HG03520 (cell line): ENCODE results near the gene SOBP.

Source experiments
- ATAC-seq: cut with Tn5 transposase; IDR thresholded peaks from one replicate; pipeline ENCODE4 v1.9.1; 2021; ENCODE audit warnings: mild to moderate bottlenecking, moderate library complexity; ENCODE audit not compliant: unreplicated experiment

Gene SOBP

GRCh38 chr6:107674995-107675738 is 185.2 kb downstream of the SOBP start:
- ATAC-seq: peak; percentile 71

GRCh38 chr6:107676042-107676441 is 186.1 kb downstream of the SOBP start:
- ATAC-seq: no peak

- ATAC-seq: no peak
Observed at GRCh38 chr6:107677399-107677798, 187.5 kb downstream of the SOBP start.

GRCh38 chr6:107679457-107679856 is 189.5 kb downstream of the SOBP start:
- ATAC-seq: no peak

- no peak for ATAC-seq
Observed at GRCh38 chr6:107682721-107683120, 192.8 kb downstream of the SOBP start.

GRCh38 chr6:107683183-107683582 is 193.3 kb downstream of the SOBP start:
- ATAC-seq: no peak

- no peak for ATAC-seq
Observed at GRCh38 chr6:107684996-107685395, 195.1 kb downstream of the SOBP start.

GRCh38 chr6:107689190-107689589 is 199.3 kb downstream of the SOBP start:
- ATAC-seq: no peak

- no peak for ATAC-seq
Observed at GRCh38 chr6:107689951-107690642, 200.2 kb downstream of the SOBP start.

GRCh38 chr6:107690643-107691061 is 200.7 kb downstream of the SOBP start:
- ATAC-seq: no peak

- ATAC-seq: no peak
Observed at GRCh38 chr6:107691062-107691751, 201.3 kb downstream of the SOBP start.

- ATAC-seq: no peak
Observed at GRCh38 chr6:107692351-107692750, 202.4 kb downstream of the SOBP start.

- ATAC-seq: no peak
Observed at GRCh38 chr6:107695061-107695720, 205.3 kb downstream of the SOBP start.

GRCh38 chr6:107697682-107698081 is 207.8 kb downstream of the SOBP start:
- no peak for ATAC-seq

GRCh38 chr6:107698146-107698545 is 208.2 kb downstream of the SOBP start:
- no peak for ATAC-seq

- ATAC-seq: no peak
Observed at GRCh38 chr6:107699254-107699653, 209.3 kb downstream of the SOBP start.

GRCh38 chr6:107699697-107700325 is 209.9 kb downstream of the SOBP start:
- no peak for ATAC-seq

- ATAC-seq: no peak
Observed at GRCh38 chr6:107703606-107704005, 213.7 kb downstream of the SOBP start.

- no peak for ATAC-seq
Observed at GRCh38 chr6:107704347-107705013, 214.6 kb downstream of the SOBP start.

GRCh38 chr6:107706516-107707115 is 216.7 kb downstream of the SOBP start:
- no peak for ATAC-seq
